GM21515 (cell line): ENCODE measurements around the gene AKIRIN2.

Source experiments
- ATAC-seq: cut with Tn5 transposase; IDR thresholded peaks from one replicate; pipeline ENCODE4 v1.9.1; 2021; ENCODE audit not compliant: unreplicated experiment

AKIRIN2 gene

DNA sequence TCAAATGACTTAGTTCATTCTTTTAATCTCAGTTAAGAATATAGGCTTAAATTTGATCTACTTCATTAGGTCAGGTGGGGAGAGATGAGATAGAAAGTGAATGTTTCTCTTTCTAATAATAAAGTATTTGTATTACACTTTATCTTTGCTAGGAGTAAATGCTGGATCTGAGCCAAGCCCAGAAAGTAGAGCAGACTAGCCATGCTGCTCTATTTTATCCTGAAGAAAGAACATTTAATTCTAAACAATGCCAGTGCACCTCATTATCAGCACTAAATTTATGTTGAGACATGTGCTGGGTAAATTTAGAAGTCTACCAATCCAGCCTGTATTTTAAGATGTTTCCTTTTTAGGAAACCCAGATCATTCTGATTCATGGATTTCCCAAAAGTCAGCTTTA lies 43.5 kb downstream of the AKIRIN2 start:
- ATAC-seq = no peak

DNA sequence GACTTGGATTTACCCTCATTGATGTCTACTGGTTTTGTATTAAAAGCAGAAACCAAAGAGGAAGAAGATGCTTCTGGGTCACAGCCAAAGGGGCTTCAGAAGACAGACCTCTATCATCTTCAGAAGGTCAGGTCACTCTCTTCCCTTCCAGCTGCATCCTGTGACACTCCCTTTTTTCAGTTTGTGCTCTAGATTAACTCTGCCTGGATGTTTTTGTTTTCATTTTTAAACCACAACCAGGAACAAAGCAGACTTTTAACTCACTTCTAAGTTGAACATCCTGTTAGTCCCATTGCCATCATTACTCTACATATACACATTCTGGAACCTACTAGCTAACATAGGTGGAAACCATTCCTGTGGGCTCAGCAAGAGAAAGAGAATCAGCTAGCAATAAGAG lies 45.2 kb downstream of the AKIRIN2 start:
- ATAC-seq = peak; percentile 81

DNA sequence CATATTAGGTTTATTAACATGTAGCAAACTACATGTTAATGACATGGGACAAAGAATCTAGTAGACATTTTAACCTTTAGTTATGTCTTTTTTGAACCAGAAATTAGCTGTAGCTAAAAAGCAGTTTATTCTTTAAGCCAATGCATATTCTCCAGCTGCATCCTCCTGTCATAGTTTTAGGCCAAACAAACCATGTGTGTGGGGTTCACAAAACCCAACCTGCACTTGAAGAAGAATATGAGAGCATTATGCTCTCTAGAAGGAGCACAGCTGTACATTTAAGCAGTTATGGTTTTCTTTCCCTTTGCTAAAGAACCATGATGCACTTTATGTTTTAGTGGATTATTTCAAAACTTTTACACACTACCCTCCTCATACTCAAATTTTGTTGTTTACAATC lies 46.2 kb downstream of the AKIRIN2 start:
- no peak for ATAC-seq

DNA sequence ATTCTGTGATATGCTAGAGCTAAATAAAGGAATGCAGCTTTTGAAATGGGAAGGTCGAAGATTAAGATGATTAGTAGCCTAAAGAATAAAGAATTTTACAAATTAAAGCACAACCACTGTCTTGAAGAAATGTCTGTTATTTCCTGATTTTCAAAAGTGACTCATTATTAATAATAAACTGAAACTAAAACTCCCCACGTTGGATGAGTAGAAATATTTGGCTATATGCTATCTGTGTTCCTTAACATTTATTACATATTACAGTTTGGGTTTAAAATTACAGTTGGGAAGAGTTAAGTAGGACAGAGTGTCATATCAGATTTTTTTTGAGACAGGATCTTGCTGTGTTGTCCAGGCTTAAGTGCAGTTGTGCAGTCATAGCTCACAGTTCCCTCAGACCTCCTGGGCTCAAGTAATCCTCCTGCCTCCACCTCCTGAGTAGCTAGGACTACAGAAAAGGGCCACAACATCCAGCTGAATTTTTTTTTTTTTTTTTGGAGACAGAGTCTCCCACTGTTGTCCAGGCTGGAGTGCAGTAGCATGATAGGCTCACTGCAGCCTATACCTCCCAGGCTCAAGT lies 47.1 kb downstream of the AKIRIN2 start:
- no peak for ATAC-seq

DNA sequence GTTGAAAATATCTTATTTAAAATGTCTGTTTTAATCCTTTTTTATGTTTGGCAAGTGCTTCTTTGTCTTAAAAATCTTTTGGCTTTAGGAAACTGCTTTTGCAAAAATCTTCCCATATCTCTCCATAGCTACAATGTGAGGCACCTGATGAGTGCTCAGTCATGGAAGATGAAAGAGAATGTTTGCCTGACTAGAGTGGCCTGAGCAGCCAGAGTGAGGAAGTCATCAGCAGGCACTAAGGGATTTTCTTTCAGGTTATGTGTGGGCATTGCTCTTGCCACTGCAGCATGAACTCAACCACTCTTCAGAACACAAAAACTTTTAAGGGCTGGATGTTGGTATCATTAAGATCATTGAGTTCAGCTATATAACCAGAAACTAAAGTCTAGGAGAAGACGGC lies 47.9 kb downstream of the AKIRIN2 start:
- no peak for ATAC-seq

DNA sequence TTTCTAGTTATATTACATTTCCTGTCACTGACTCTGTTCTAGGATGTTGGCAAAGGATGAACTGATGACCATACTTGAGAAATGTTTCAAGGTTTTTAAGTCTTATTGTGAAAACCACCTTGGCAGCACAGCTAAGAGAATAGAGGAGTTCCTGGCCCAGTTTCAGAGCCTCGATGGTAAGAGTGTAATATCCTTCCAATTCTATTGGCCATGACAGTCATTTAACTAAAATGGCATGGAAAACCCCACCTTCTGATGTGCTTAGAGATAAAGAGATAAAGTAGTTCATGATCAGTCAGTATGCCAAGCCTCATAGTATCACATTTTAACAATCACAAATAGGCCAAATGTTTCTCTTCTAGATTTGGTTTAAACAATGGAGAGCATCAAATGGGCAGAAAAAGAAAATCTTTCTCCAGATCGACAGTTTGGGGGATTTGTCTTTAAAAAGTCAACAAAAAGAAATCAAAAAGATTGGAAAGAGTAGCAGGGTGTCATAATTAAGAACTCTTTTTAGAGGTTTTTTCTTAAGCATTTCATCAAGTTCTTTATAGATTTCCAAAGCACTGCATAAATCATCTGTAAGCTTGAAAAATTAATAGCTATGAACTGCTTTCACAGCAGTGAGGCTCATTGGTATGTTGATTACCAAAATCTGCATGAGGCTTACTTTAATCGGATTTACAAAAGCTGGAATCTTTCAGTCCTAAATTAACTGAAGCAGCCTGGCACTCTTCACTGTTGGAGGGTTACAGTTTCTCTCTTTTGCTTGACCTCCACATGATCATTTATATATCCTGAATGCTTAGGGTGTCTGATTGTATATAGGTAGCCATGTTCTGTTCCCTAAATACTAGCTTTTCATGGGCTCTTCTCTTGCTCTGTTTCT lies 48.7 kb downstream of the AKIRIN2 start:
- no peak for ATAC-seq

DNA sequence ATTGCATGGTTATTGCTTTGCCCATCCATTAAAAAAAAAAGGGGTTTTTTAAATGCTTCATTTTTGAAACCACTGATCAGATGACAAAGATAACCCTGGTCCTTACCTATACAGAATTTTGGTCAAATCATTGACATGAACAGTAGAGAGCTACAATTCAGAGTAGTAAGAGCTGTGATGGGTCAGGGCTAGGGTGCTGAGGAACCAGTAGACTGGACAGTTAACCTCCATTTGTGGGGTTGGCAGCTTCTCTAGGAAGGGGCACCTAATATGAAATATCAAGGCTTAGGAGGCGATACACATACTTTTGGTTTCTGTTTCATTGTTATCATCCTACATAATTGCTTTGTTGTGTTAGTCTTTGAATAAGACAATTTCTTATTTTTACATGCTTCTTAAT lies 57.0 kb downstream of the AKIRIN2 start:
- ATAC-seq = no peak

DNA sequence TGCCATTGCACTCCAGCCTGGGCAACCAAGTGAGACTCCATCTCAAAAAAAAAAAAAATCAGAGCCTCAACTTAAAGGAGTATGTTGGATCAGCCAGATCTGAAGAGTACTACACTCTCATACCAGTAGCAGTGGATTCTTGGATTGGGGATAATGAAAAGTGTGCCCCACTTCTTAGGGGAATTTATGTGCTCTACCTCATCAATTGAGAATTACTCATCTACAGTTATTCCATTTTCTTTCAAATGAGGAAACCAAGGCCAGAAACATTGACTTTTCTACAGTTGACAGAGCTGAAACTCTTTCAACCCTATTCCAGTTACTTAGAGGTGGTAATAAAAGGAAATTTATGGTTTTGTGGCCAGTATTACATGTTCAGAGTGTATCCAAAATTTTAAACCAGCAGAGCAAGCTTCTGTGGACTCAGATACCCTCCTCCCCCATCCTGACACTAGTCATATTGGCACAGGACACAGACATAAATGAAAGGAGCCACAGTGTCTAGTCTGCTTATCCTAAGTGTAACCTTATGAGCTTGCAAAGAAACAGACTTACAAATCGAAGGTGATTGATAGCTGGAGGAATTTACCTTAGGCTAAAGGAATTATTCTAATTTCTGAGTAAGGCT lies 60.9 kb downstream of the AKIRIN2 start:
- no peak for ATAC-seq

DNA sequence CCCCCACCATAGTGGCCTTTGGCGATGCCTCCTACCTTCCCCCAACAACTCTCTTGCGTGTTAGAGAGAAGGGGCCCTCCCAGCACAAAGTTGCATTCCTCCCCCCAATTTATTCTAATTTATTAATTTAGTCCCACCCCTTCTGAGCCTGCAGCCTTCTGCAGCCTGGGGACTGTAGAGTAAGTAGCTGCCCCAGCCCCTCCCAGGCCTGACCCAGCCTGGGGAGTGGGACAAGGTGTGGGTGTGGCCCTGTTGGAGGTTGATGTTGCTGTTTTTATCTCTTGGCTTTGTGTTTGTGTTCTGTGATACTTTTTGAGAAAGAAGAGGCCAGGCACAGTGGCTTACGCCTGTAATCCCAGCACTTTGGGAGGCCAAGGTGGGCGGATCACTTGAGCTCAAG lies 62.7 kb downstream of the AKIRIN2 start:
- no peak for ATAC-seq

DNA sequence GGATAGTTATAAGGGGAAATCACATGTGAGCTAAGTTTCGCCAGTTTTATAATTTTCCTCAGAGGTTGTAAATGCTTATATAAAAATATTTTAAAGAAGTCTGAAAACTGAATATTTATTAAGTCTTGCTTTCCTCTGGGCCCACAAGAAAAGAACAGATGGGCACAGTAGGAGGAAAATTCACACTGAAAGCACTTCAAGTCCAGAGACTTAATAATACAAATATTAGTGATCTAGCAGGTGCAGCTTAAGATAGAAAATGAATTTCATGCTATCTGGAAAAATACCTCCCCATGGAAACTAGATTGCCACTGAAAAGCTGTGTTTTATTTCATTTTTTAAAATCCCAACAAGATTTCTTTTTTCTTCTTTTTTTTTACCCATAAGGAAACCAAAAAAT lies 64.9 kb downstream of the AKIRIN2 start:
- ATAC-seq = no peak

DNA sequence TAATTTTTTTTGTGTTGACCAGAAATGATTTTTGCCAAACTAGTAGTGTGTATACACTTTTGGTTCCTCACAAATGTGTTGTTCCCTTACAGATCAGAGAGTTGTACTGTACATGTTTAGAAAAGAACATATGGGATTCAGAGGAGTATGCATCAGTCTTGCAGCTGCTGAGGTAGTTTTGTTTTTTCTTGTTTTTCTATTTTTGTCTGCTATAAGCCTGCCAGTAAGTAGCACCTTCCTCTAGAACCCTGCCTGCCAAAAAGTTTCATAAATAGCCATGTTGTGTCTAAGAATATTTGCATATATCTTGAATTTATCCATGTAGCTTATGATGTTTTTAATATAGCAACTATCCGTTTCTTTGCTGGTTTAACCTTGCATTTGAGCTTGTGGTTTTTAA lies 65.7 kb downstream of the AKIRIN2 start:
- no peak for ATAC-seq

DNA sequence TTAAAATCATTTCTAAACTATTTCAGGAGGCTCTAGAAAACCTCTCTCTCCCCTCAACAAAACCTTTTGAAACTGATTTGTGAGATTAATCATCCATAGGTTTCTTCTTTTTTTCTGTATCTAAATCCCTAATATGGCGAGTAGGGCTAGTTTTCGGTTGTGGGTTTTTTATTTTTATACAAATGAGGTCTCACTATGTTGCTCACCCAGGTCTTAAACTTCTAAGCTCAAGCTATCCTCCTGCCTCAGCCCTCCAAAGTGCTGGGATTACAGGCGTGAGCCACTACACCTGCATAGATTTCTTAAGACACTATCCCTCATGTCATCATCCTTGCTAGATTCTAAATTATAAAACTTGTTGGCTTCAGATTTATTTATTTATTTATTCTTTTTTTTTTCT lies 68.2 kb downstream of the AKIRIN2 start:
- ATAC-seq = no peak

DNA sequence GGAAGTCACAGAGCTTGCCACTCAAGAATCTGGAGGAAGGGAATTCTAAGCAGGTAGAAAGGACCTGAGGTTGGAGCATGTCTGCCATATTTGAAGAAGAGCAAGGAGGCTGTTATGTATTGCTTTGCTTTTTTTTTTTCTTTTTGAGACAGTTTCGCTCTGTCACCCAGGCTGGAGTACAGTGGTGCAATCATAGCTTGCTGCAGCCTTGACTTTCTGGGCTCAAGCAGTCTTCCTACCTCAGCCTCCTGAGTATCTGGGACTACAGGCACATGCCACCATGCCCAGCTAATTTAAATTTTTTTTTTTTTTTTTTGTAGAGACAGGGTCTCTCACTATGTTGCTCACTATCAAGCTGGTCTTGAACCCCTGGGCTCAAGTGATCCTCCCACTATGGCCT lies 71.3 kb downstream of the AKIRIN2 start:
- no peak for ATAC-seq

DNA sequence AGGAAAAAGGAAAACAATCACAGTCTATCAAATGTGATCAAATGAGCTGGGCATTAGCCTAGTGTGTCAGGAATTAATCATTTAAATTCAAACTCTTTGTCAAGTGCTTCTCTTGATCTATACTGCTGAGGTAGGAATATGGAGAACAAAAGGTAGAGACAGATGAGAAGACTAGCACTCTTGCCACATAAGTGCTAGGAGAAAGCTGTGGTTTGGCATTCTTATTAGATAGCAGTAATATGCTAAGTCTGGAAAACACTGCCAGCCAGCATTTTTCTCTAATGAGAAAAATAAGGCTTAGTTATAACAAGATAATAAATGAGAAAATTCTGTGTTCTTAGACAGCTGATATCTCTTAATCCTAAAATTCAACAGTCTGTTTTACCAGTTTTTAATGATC lies 73.2 kb downstream of the AKIRIN2 start:
- ATAC-seq = no peak

DNA sequence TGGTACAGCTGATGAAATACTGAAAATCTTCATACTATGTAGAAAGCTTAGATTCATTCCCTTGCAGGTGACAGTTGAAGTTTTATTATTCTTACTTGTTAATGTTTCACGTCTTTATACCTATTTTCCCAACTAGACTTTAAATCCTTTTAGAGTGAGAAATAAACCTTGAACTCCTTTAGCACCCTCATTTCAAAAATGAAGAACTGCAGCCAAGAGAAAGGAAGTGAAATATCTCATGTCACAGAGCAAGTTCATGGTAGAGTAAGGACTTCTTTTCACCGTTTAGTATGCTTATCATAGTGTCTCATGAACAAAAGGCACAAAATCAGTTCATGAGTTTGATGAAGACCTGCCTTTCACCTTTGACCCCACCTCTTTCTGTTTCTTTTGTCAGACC lies 73.6 kb downstream of the AKIRIN2 start:
- peak; percentile 61 for ATAC-seq
